Peyer's patch (tissue), 4 donors: Measurements from ENCODE around the gene CA9.

ENCODE experiments used
- CTCF ChIP-seq, 6 experiments: fragments of 450-650 bp in 4 of 6; fragments of 200-600 bp in 2 of 6; sonication (generic) in 1 of 6; IDR thresholded peaks; one replicate each; pipeline ENCODE4 v1.5.1; 2017 to 2019; ENCODE audit warnings: antibody characterized with exemption in 6 of 6, mild to moderate bottlenecking in 3 of 6, moderate library complexity in 1 of 6
- POLR2A ChIP-seq, 2 donors: fragments of 450-650 bp; IDR thresholded peaks; one replicate each; pipeline ENCODE4 v1.5.1; 2017; ENCODE audit warnings: antibody characterized with exemption in 2 of 2, mild to moderate bottlenecking in 2 of 2, moderate library complexity in 2 of 2

- TF ChIP-seq CTCF (IDR thresholded peaks at IDR 0.05) (no peak), POLR2A (IDR thresholded peaks at IDR 0.05) (no peak)
Observed at GRCh38 chr9:35658968-35659220, 14.8 kb upstream of the CA9 start.
